Mesenchymal stem cell (in vitro differentiated cells and primary cell): ENCODE data around the gene VSX2.
A peak's percentile ranks its signal among the peaks of the same experiment; 100 is the strongest.

Experiments used
- DNase-seq: peaks from one replicate; pipeline ENCODE4 v3.0.0-alpha.2; 2013
- H2AFZ ChIP-seq: one replicate; pipeline ENCODE4 v1.6.1; 2013; ENCODE audit warnings: low read depth, mild to moderate bottlenecking, control low read depth, inconsistent platforms, low read length, moderate library complexity
- H2AK5ac ChIP-seq: 2 replicates; pipeline ENCODE4 v1.6.1; 2013; ENCODE audit warnings: low read length, moderate library complexity, mild to moderate bottlenecking, inconsistent platforms; ENCODE audit not compliant: severe bottlenecking
- H2BK120ac ChIP-seq: one replicate; pipeline ENCODE4 v1.6.1; 2013; ENCODE audit warnings: low read depth, mild to moderate bottlenecking, inconsistent platforms, low read length, moderate library complexity
- H2BK12ac ChIP-seq, 2 experiments: one replicate each; pipeline ENCODE4 v1.6.1; 2013; ENCODE audit warnings: inconsistent platforms in 2 of 2, low read length in 2 of 2, mild to moderate bottlenecking in 2 of 2, moderate library complexity in 2 of 2, control low read depth in 1 of 2
- H2BK15ac ChIP-seq: one replicate; pipeline ENCODE4 v1.6.1; 2013; ENCODE audit warnings: mild to moderate bottlenecking, low read depth, inconsistent platforms; ENCODE audit not compliant: poor library complexity, severe bottlenecking
- H2BK5ac ChIP-seq: 2 replicates; pipeline ENCODE4 v1.6.1; 2013; ENCODE audit warnings: low read depth, mild to moderate bottlenecking, low read length, control low read depth, inconsistent platforms; ENCODE audit not compliant: poor library complexity, severe bottlenecking
- H3K14ac ChIP-seq, 2 experiments: one replicate each; pipeline ENCODE4 v1.6.1; 2013; ENCODE audit warnings: inconsistent platforms in 2 of 2, low read length in 2 of 2, control low read depth in 1 of 2, mild to moderate bottlenecking in 1 of 2, moderate library complexity in 1 of 2
- H3K18ac ChIP-seq, 2 experiments: one replicate each; pipeline ENCODE4 v1.6.1; 2013; ENCODE audit warnings: inconsistent platforms in 2 of 2, low read length in 2 of 2, control low read depth in 1 of 2, low read depth in 1 of 2, mild to moderate bottlenecking in 1 of 2
- H3K23ac ChIP-seq, 2 experiments: one replicate each; pipeline ENCODE4 v1.6.1; 2013; ENCODE audit warnings: inconsistent platforms in 2 of 2, low read length in 2 of 2, mild to moderate bottlenecking in 2 of 2, moderate library complexity in 2 of 2, control low read depth in 1 of 2
- H3K27ac ChIP-seq: 2 replicates; pipeline ENCODE4 v1.5.1; 2013; ENCODE audit warnings: mild to moderate bottlenecking, moderate library complexity, low read length, control low read depth, inconsistent platforms; ENCODE audit not compliant: poor library complexity, severe bottlenecking
- H3K27me3 ChIP-seq, 2 experiments: 2 replicates each; pipeline versions ENCODE4 v1.6.1 to v1.7.0; 2013; ENCODE audit warnings: low read length in 2 of 2, mild to moderate bottlenecking in 2 of 2, moderate library complexity in 2 of 2, control low read depth in 1 of 2, inconsistent platforms in 1 of 2; ENCODE audit not compliant: control insufficient read depth in 1 of 2, insufficient read depth in 1 of 2
- H3K36me3 ChIP-seq, 2 experiments: 2 replicates each; pipeline versions ENCODE4 v1.6.1 to v1.7.0; 2013; ENCODE audit warnings: low read length in 2 of 2, control low read depth in 1 of 2, inconsistent platforms in 1 of 2, low read depth in 1 of 2, mild to moderate bottlenecking in 1 of 2; ENCODE audit not compliant: insufficient read depth in 2 of 2, control insufficient read depth in 1 of 2
- H3K4ac ChIP-seq, 2 experiments: one replicate each; pipeline ENCODE4 v1.6.1; 2013; ENCODE audit warnings: inconsistent platforms in 2 of 2, low read length in 2 of 2, mild to moderate bottlenecking in 2 of 2, moderate library complexity in 2 of 2, control low read depth in 1 of 2, low read depth in 1 of 2
- H3K4me1 ChIP-seq: 2 replicates; pipeline ENCODE4 v1.6.1; 2013; ENCODE audit warnings: low read depth, low read length, control low read depth; ENCODE audit not compliant: control insufficient read depth, insufficient read depth
- H3K4me2 ChIP-seq: 2 replicates; pipeline ENCODE4 v1.6.1; 2013; ENCODE audit warnings: low read length, mild to moderate bottlenecking, inconsistent platforms; ENCODE audit not compliant: poor library complexity, severe bottlenecking
- H3K4me3 ChIP-seq, 2 experiments: 2 replicates each; pipeline versions ENCODE4 v1.5.1 to v1.7.0; 2013; ENCODE audit warnings: low read length in 2 of 2, mild to moderate bottlenecking in 2 of 2, control low read depth in 1 of 2, low read depth in 1 of 2; ENCODE audit not compliant: insufficient read depth in 1 of 2
- H3K79me1 ChIP-seq: replicated peaks from 2 replicates; pipeline ENCODE4 v1.6.1; 2013; ENCODE audit warnings: mild to moderate bottlenecking, control low read depth, low read length, inconsistent platforms; ENCODE audit not compliant: poor library complexity, severe bottlenecking
- H3K9ac ChIP-seq: 2 replicates; pipeline ENCODE4 v1.7.0; 2013; ENCODE audit warnings: mild to moderate bottlenecking, low read length, moderate library complexity
- H3K9me3 ChIP-seq: 2 replicates; pipeline ENCODE4 v1.7.0; 2013; ENCODE audit warnings: mild to moderate bottlenecking, low read length; ENCODE audit not compliant: control insufficient read depth
- H4K8ac ChIP-seq: one replicate; pipeline ENCODE4 v1.6.1; 2013; ENCODE audit warnings: inconsistent platforms, mild to moderate bottlenecking, low read length, moderate library complexity
- H4K91ac ChIP-seq: one replicate; pipeline ENCODE4 v1.6.1; 2013; ENCODE audit warnings: mild to moderate bottlenecking, low read length, inconsistent platforms
- WGBS: methylation state at CpG from one replicate; pipeline ENCODE4 v1.1.7; 2013; ENCODE audit warnings: mixed read lengths; 5-methylcytosine and 5-hydroxymethylcytosine counted together

Gene VSX2

GRCh38 chr14:74205882-74206281, 33.4 kb upstream of the VSX2 start:
- no peak overlapping the region for H4K91ac ChIP-seq
- H3K23ac ChIP-seq, result no peak overlapping the region
- peak overlapping the region in 1 of 2 experiments; percentile 15 for H3K18ac ChIP-seq
- no peak overlapping the region for H3K14ac ChIP-seq
- H3K27ac ChIP-seq, result no peak overlapping the region
- H3K9ac ChIP-seq, result no peak overlapping the region
- H2AK5ac ChIP-seq, result no peak overlapping the region
- H3K36me3 ChIP-seq, result peaks cover 0 to 3% of the 10 kb centered on the region in 2 experiments
- WGBS, result 100% methylated on average over 1 of the region's 1 CpG
- no peaks in the 10 kb centered on the region for H3K79me1 ChIP-seq
- no peak overlapping the region for H3K4me3 ChIP-seq
- no peak overlapping the region for H2BK15ac ChIP-seq
- no peaks in the 10 kb centered on the region for H3K9me3 ChIP-seq
- no peak overlapping the region for H3K4ac ChIP-seq
- peaks cover 0 to 8% of the 10 kb centered on the region in 2 experiments for H3K27me3 ChIP-seq
- no peak overlapping the region for H3K4me2 ChIP-seq
- no peak overlapping the region for H2BK5ac ChIP-seq
- H4K8ac ChIP-seq, result no peak overlapping the region
- no peak overlapping the region for H2BK12ac ChIP-seq
- DNase-seq, result no peak
- H3K4me1 ChIP-seq, result no peaks in the 10 kb centered on the region
- H2AFZ ChIP-seq, result no peak overlapping the region
- H2BK120ac ChIP-seq, result no peak overlapping the region

DNA sequence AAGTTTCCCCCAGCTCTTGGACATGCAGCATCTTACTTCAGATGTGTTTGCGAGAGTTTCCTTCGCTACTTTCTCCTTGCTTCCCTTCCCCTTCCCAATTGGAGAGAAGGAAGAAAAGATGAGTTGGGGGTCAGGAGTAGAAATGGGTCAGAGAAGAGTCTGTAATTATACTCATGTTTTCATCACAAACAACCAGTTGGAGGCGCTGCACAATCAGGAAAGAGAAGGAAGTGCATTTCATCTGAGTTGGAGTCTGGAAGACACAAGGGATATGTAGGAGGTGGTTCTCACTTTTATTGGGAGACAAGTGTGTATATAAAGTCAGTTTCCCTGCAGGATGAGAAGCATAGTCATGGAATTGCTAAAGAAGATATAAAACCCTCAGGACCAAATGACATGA, 31.3 kb upstream of the VSX2 start:
- Histone ChIP-seq H3K23ac (no peak overlapping the region), H3K14ac (no peak overlapping the region), H3K4me1 (no peaks in the 10 kb centered on the region), H3K4me2 (no peak overlapping the region), H2AK5ac (no peak overlapping the region), H3K4me3 (no peak overlapping the region), H3K36me3 (peaks cover 0 to 3% of the 10 kb centered on the region in 2 experiments), H3K27ac (no peak overlapping the region), H3K79me1 (no peaks in the 10 kb centered on the region), H4K8ac (no peak overlapping the region), H3K27me3 (peaks cover 8 to 14% of the 10 kb centered on the region in 2 experiments), H2AFZ (no peak overlapping the region), H3K18ac (no peak overlapping the region), H2BK120ac (no peak overlapping the region), H3K4ac (no peak overlapping the region), H3K9ac (no peak overlapping the region), H2BK5ac (no peak overlapping the region), H3K9me3 (no peaks in the 10 kb centered on the region), H2BK12ac (no peak overlapping the region), H2BK15ac (no peak overlapping the region), H4K91ac (no peak overlapping the region)
- 22% methylated on average over 1 of the region's 3 CpGs for WGBS
- no peak for DNase-seq

GRCh38 chr14:74208642-74209041, 30.6 kb upstream of the VSX2 start:
- Histone ChIP-seq H3K18ac (no peak overlapping the region), H3K4me2 (no peak overlapping the region), H2BK15ac (no peak overlapping the region), H3K9ac (no peak overlapping the region), H3K79me1 (no peaks in the 10 kb centered on the region), H4K91ac (no peak overlapping the region), H2BK12ac (no peak overlapping the region), H3K4me3 (no peak overlapping the region), H3K14ac (no peak overlapping the region), H2BK5ac (no peak overlapping the region), H3K23ac (no peak overlapping the region), H3K27ac (no peak overlapping the region), H2BK120ac (no peak overlapping the region), H2AK5ac (no peak overlapping the region), H3K9me3 (no peaks in the 10 kb centered on the region), H3K36me3 (no peaks in the 10 kb centered on the region), H3K4ac (no peak overlapping the region), H4K8ac (no peak overlapping the region), H2AFZ (no peak overlapping the region), H3K27me3 (peaks cover 11 to 14% of the 10 kb centered on the region in 2 experiments), H3K4me1 (no peaks in the 10 kb centered on the region)
- no peak for DNase-seq
- 91% methylated on average over 8 of the region's 8 CpGs for WGBS

DNA sequence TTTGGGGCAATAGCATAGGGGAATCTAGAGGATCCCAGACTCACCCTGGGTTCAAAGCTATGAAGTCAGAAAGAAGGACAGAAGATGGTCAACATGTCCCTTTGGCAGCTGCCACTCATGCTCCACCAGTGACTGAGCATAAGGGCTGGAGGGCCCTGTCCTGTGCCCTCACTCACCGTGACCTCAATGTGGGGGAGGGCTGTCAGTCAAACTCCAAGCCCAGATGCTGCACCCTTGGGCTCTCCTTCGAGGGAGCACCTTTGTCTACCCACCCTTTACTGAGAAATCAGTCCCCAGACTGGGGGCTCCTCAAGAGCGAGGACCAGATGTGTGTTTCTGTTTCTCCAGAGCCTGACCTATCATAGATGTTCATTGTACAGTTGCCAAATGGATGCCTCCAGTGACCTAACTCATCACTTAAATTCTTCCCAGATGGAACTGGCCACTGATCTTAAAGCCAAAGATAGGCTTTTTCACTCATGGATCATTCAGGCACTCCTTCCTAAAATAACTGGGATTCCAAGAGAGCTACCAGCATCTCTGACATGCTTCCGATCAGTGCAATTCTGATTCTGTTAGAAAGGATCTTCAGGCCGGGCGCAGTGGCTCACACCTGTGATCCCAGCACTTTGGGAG, 27.2 kb upstream of the VSX2 start:
- Histone ChIP-seq H2AFZ (no peak overlapping the region), H4K91ac (no peak overlapping the region), H3K9ac (no peak overlapping the region), H2BK12ac (no peak overlapping the region), H3K4ac (no peak overlapping the region), H3K4me3 (no peak overlapping the region), H2AK5ac (no peak overlapping the region), H3K4me1 (no peaks in the 10 kb centered on the region), H3K36me3 (no peaks in the 10 kb centered on the region), H3K27me3 (peaks cover 31 to 32% of the 10 kb centered on the region in 2 experiments), H2BK120ac (no peak overlapping the region), H3K23ac (no peak overlapping the region), H2BK5ac (no peak overlapping the region), H3K14ac (no peak overlapping the region), H2BK15ac (no peak overlapping the region), H3K79me1 (no peaks in the 10 kb centered on the region), H3K18ac (no peak overlapping the region), H3K9me3 (no peaks in the 10 kb centered on the region), H3K4me2 (no peak overlapping the region), H4K8ac (no peak overlapping the region), H3K27ac (no peak overlapping the region)
- WGBS, result 85% methylated on average over 6 of the region's 6 CpGs
- DNase-seq, result no peak
